ENCODE results near the gene ARMC9.

- TF ChIP-seq POLR2A (IDR thresholded peaks at IDR 0.05) (no peak), CTCF (IDR thresholded peaks at IDR 0.05) (no peak)
These were observed 74.6 kb downstream of the ARMC9 start for GRCh38 chr2:231272991-231273390.

All from testis (tissue), 2 donors.